GM23248 (cell line): ENCODE results near the gene MCF2L.

Experiments
- EZH2 ChIP-seq: fragments of 200-600 bp; sonication (generic); IDR thresholded peaks from 2 replicates; pipeline ENCODE4 v1.6.1; 2018; ENCODE audit warnings: antibody characterized with exemption, mild to moderate bottlenecking; ENCODE audit not compliant: insufficient read depth, poor library complexity, severe bottlenecking
- EZH2phosphoT487 ChIP-seq: fragments of 200-600 bp; sonication (generic); IDR thresholded peaks from 2 replicates; pipeline ENCODE4 v1.6.1; 2018; ENCODE audit warnings: antibody characterized with exemption, moderate library complexity, mild to moderate bottlenecking, low read depth; ENCODE audit not compliant: insufficient read depth

- TF ChIP-seq EZH2phosphoT487 (no peak), EZH2 (no peak)
These were observed 105.4 kb downstream of the MCF2L start for GRCh38 chr13:113074401-113074800.
